ENCODE measurements around the gene POLH. TPM values are rescaled to one million over a fixed set of nuclear protein-coding genes. Genes with fewer than 3 reads are reported as not detected.
"Not testable (repeated sequence)": the region's sequence is repeated elsewhere in the genome, so short reads cannot be mapped to it uniquely, and the experiment has no call there.

Gene POLH
- total RNA-seq, 2 experiments from 2014 or later, result 63.3 to 68.6 TPM

GRCh38 chr6:43575105-43575771 is 747 bp upstream of the POLH start:
- no peak for DNase-seq
- Mint-ChIP-seq H3K4me1 (ENCODE audit: low read depth) (peaks cover 52% of the 10 kb centered on the region), H3K27ac (peak overlapping the region; percentile 87), H3K4me3 (peak overlapping the region; percentile 93), H3K27me3 (ENCODE audit: low read depth) (no peaks in the 10 kb centered on the region), H3K9me3 (no peaks in the 10 kb centered on the region), H3K36me3 (ENCODE audit: low read depth) (peaks cover 44% of the 10 kb centered on the region)
- CTCF ChIA-PET, result interaction anchor here (0.6 to 1.3 kb wide), 3 partner anchors 33 to 681 kb away, joined by 3 to 6 read pairs (median 3); no protein-coding TSS in a partner anchor
- intact Hi-C loops (cut with micrococcal nuclease), result loop anchor here (5.0 to 10.0 kb wide), 2 partner anchors 403 to 800 kb away; partner anchors contain the start of gene SRF

DNA sequence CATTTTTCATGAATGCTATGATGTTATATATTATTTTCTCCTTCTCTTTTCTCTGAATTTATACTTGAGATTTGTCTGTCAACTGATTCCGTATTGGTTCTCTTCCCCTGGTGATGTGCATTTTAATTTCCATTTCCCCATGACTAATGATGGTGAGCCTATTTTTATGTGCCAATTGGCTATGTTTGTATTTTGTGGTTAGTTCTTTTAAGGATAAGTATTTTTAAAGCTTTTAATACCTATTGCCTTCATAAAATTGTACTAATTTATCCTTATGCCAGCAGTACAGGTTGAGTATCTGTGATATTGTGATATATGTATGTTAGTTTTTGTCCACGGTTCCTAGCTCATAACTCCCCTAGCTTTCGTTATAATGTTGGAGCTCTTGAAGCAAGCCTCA is 2.8 kb downstream of the POLH start:
- CTCF ChIA-PET, result no interaction called here
- intact Hi-C loops (cut with micrococcal nuclease), result loop anchor here (5.0 to 10.0 kb wide), 2 partner anchors 406 to 804 kb away; partner anchors contain the start of gene SRF
- DNase-seq, result no peak
- H3K9me3 Mint-ChIP-seq, result no peaks in the 10 kb centered on the region
- H3K36me3 Mint-ChIP-seq (ENCODE audit: low read depth), result peaks cover 29% of the 10 kb centered on the region
- peak overlapping the region; percentile 7 for H3K27ac Mint-ChIP-seq
- peaks cover 31% of the 10 kb centered on the region for H3K4me1 Mint-ChIP-seq (ENCODE audit: low read depth)
- peak overlapping the region; percentile 93 for H3K4me3 Mint-ChIP-seq
- no peaks in the 10 kb centered on the region for H3K27me3 Mint-ChIP-seq (ENCODE audit: low read depth)

DNA sequence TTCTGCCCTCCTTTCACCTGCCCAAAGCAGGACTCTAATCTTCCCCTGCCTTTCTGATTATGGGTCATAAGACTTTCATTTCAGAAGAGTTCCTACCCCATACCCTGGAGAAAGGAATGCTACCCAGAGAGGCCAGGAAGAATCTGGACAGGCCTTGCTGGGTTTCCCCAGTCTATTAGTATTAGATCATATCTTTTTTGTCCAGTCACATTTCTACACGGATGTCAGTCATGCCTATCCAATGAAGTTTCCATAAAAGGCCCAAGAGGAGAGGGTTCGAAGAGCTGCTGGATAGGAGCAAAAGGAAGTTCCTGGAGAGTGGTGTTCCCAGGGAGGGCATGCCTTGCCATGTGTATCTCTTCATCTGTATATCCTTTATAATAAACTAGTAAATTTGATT is 3.2 kb downstream of the POLH start:
- Mint-ChIP-seq H3K27ac (no peak overlapping the region), H3K36me3 (ENCODE audit: low read depth) (peaks cover 33% of the 10 kb centered on the region), H3K4me3 (no peak overlapping the region), H3K27me3 (ENCODE audit: low read depth) (no peaks in the 10 kb centered on the region), H3K4me1 (ENCODE audit: low read depth) (peaks cover 34% of the 10 kb centered on the region), H3K9me3 (no peaks in the 10 kb centered on the region)
- CTCF ChIA-PET, result no interaction called here
- no peak for DNase-seq
- intact Hi-C loops (cut with micrococcal nuclease), result loop anchor here (5.0 to 10.0 kb wide), 2 partner anchors 407 to 804 kb away; partner anchors contain the start of gene SRF

DNA sequence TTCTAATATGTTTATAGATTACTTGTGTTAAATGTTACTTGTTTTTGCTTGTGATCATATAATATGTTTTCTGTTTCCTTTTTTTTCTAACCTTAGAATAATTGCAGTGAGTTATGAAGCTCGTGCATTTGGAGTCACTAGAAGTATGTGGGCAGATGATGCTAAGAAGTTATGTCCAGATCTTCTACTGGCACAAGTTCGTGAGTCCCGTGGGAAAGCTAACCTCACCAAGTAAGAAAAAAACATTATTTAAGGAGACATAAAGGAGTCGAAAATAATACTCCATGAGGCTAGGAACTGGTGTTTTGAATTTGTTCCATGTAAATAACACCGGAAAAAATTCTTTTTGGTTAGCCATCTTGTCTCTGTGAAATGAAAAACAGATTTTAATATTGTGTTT is 6.9 kb downstream of the POLH start:
- intact Hi-C loops (cut with micrococcal nuclease), result no loop called here
- no peak for DNase-seq
- peaks cover 25% of the 10 kb centered on the region for H3K4me1 Mint-ChIP-seq (ENCODE audit: low read depth)
- H3K36me3 Mint-ChIP-seq (ENCODE audit: low read depth), result peaks cover 43% of the 10 kb centered on the region
- no peaks in the 10 kb centered on the region for H3K9me3 Mint-ChIP-seq
- no peaks in the 10 kb centered on the region for H3K27me3 Mint-ChIP-seq (ENCODE audit: low read depth)
- CTCF ChIA-PET, result interaction anchor here (0.5 to 0.8 kb wide), 2 partner anchors 23 to 248 kb away, joined by 3 read pairs; no protein-coding TSS in a partner anchor
- no peak overlapping the region for H3K27ac Mint-ChIP-seq
- H3K4me3 Mint-ChIP-seq, result no peak overlapping the region

DNA sequence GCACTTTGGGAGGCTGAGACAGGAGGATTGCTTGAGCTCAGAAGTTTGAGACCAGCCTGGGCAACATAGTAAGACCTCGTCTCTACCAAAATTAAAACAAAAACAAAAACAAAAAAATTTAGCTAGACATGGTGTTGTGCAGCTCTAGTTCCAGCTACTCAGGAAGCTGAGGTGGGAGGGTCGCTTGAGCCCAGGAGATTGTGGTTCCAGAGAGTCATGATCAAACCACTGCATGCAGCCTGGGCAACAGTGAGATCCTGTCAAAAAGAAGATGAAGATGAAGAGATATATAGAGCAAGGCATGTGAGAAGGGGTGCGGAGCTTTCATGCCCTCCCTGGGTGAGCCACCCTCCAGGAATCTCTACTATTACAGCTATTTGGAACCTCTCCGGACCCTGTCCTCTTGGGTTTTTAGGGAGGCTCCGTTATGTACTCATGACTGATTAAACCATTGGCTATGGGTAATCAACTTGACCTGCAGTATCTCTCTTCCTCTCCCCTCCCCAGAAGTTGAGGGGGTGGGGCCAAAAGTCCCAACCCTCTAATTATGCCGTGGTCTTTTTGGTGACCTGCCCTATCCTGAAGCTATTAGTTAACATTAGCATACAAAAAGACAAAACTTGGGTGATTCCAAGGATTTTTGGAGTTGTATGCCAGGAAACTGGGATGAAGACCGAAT is 9.0 kb downstream of the POLH start:
- CTCF ChIA-PET, result interaction anchor here (0.5 to 1.0 kb wide), 2 partner anchors 78 to 494 kb away, joined by 3 to 4 read pairs; no protein-coding TSS in a partner anchor
- Mint-ChIP-seq H3K9me3 (no peaks in the 10 kb centered on the region), H3K27me3 (ENCODE audit: low read depth) (no peaks in the 10 kb centered on the region), H3K4me3 (no peak overlapping the region), H3K36me3 (ENCODE audit: low read depth) (peaks cover 49% of the 10 kb centered on the region), H3K4me1 (ENCODE audit: low read depth) (peaks cover 14% of the 10 kb centered on the region), H3K27ac (no peak overlapping the region)
- DNase-seq, result no peak
- intact Hi-C loops (cut with micrococcal nuclease), result no loop called here

- intact Hi-C loops (cut with micrococcal nuclease), result no loop called here
- CTCF ChIA-PET, result interaction anchor here (0.7 to 1.2 kb wide), 2 partner anchors 17 to 324 kb away, joined by 3 to 4 read pairs; no protein-coding TSS in a partner anchor
- Mint-ChIP-seq H3K4me1 (ENCODE audit: low read depth) (peaks cover 11% of the 10 kb centered on the region), H3K27ac (peak overlapping the region; percentile 50), H3K9me3 (no peaks in the 10 kb centered on the region), H3K36me3 (ENCODE audit: low read depth) (peaks cover 57% of the 10 kb centered on the region), H3K4me3 (no peak overlapping the region), H3K27me3 (ENCODE audit: low read depth) (no peaks in the 10 kb centered on the region)
- no peak for DNase-seq
Measured at GRCh38 chr6:43588194-43588593, 12.2 kb downstream of the POLH start.

DNA sequence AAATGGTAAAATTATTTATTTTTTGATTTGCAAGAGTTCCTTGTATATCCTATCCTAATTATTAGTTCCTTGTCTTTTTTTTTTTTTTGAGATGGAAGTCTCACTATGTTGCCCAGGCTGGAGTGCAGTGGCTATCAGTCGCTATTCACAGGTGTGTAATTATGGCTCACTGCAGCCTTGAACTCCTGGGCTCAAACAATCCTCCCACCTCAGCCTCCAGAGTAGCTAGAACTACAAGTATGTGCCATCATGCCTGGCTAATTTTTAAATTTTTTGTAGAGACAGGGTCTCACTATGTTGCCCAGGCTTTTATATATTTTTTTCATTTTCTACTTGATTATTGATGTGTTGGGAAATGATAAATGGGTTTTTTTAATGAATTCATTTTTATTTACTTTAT is 13.6 kb downstream of the POLH start:
- intact Hi-C loops (cut with micrococcal nuclease); CTCF ChIA-PET; H3K27ac Mint-ChIP-seq; DNase-seq; H3K4me1 Mint-ChIP-seq (ENCODE audit: low read depth); H3K9me3 Mint-ChIP-seq; H3K27me3 Mint-ChIP-seq (ENCODE audit: low read depth); H3K4me3 Mint-ChIP-seq: not testable (repeated sequence)
- H3K36me3 Mint-ChIP-seq (ENCODE audit: low read depth), result peaks cover 47% of the 10 kb centered on the region

DNA sequence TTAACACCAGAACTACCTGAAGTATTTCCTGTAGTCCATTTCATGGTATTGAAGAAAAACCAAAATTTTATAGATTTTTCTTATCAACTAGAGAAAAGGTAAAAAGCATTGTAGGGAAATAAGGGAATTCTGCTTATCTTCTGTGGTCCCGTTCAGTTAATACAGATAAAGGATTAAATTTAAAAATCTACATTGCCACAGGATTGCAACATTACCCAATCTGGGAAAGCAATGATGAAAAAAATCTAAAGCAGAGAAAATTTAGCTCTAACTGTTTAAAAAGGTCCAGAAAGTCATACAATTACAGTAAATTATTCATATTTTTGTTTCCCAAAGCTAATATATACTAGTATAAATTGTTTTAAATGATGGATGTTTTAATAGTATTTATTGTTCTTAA is 18.0 kb downstream of the POLH start:
- Mint-ChIP-seq H3K4me1 (ENCODE audit: low read depth) (no peaks in the 10 kb centered on the region), H3K36me3 (ENCODE audit: low read depth) (peaks cover 34% of the 10 kb centered on the region), H3K27me3 (ENCODE audit: low read depth) (no peaks in the 10 kb centered on the region), H3K4me3 (no peak overlapping the region), H3K27ac (no peak overlapping the region), H3K9me3 (no peaks in the 10 kb centered on the region)
- no peak for DNase-seq
- intact Hi-C loops (cut with micrococcal nuclease), result no loop called here
- CTCF ChIA-PET, result interaction anchor here (0.5 to 4.4 kb wide), 3 partner anchors 13 to 154 kb away, joined by 3 to 31 read pairs (median 3); no protein-coding TSS in a partner anchor

GRCh38 chr6:43600595-43600994 is 24.6 kb downstream of the POLH start:
- intact Hi-C loops (cut with micrococcal nuclease), result no loop called here
- CTCF ChIA-PET, result interaction anchor here (1.2 to 1.5 kb wide), 2 partner anchors 8 to 13 kb away, joined by 3 to 6 read pairs; no protein-coding TSS in a partner anchor
- Mint-ChIP-seq H3K27me3 (ENCODE audit: low read depth) (no peaks in the 10 kb centered on the region), H3K4me3 (no peak overlapping the region), H3K9me3 (no peaks in the 10 kb centered on the region), H3K36me3 (ENCODE audit: low read depth) (peaks cover 35% of the 10 kb centered on the region), H3K4me1 (ENCODE audit: low read depth) (no peaks in the 10 kb centered on the region), H3K27ac (no peak overlapping the region)
- DNase-seq, result no peak

DNA sequence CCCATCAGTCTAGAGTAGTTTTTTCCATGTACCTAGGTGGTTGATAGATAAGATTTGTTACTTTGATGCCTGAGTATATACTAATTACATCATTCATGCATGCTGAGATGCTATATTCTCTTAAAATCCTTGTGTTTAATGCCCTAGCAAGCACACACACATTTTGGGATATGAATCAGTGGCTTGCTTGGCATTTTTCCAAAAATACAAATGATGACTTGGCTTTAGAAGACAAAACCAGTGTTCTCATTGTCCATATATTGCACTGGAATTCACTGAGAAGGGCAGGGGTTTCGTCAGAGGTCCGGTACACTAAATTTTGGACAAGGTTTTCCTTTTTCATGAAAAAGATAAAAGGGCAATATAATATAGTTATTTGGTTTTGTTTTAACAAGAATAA is 28.2 kb downstream of the POLH start:
- no peak for DNase-seq
- no peak overlapping the region for H3K27ac Mint-ChIP-seq
- intact Hi-C loops (cut with micrococcal nuclease), result no loop called here
- H3K9me3 Mint-ChIP-seq, result no peaks in the 10 kb centered on the region
- H3K4me3 Mint-ChIP-seq, result no peak overlapping the region
- CTCF ChIA-PET, result no interaction called here
- H3K4me1 Mint-ChIP-seq (ENCODE audit: low read depth), result peaks cover 2% of the 10 kb centered on the region
- no peaks in the 10 kb centered on the region for H3K27me3 Mint-ChIP-seq (ENCODE audit: low read depth)
- peaks cover 35% of the 10 kb centered on the region for H3K36me3 Mint-ChIP-seq (ENCODE audit: low read depth)

DNA sequence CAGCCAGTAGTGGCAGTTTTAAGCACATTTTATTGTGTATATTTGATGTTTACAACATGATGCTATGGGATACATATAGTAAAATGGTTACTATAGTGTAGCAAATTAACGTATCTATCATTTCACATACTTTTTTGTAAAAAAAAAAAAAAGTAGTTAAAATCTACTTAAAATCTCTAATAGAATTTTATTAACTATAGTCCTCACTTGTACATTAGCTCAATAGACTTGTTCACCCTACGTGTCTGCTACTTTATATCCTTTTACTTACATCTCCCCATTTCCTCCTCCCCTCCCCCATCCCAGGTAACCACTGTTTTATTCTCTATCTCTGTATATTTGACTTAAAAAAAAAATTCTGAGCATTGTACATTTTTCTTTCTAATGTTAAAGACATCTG is 30.0 kb downstream of the POLH start:
- Mint-ChIP-seq H3K27ac (no peak overlapping the region), H3K27me3 (ENCODE audit: low read depth) (no peaks in the 10 kb centered on the region), H3K9me3 (no peaks in the 10 kb centered on the region), H3K36me3 (ENCODE audit: low read depth) (peaks cover 39% of the 10 kb centered on the region), H3K4me1 (ENCODE audit: low read depth) (peaks cover 2% of the 10 kb centered on the region), H3K4me3 (no peak overlapping the region)
- CTCF ChIA-PET, result interaction anchor here (0.6 to 1.4 kb wide), 7 partner anchors 9 to 598 kb away, joined by 3 to 4 read pairs (median 3); no protein-coding TSS in a partner anchor
- DNase-seq, result no peak
- intact Hi-C loops (cut with micrococcal nuclease), result no loop called here

- H3K4me3 Mint-ChIP-seq, result no peak overlapping the region
- no peak overlapping the region for H3K27ac Mint-ChIP-seq
- peak; percentile 75 for DNase-seq
- intact Hi-C loops (cut with micrococcal nuclease), result loop anchor here (1.0 kb wide), 1 partner anchor 471 kb away; no protein-coding TSS in a partner anchor
- no peaks in the 10 kb centered on the region for H3K27me3 Mint-ChIP-seq (ENCODE audit: low read depth)
- peaks cover 38% of the 10 kb centered on the region for H3K36me3 Mint-ChIP-seq (ENCODE audit: low read depth)
- H3K9me3 Mint-ChIP-seq, result no peaks in the 10 kb centered on the region
- CTCF ChIA-PET, result interaction anchor here (0.6 to 2.2 kb wide), 21 partner anchors 8 to 967 kb away, joined by 3 to 31 read pairs (median 4); partner anchors contain the start of genes GTPBP2, POLH and XPO5
- H3K4me1 Mint-ChIP-seq (ENCODE audit: low read depth), result peaks cover 2% of the 10 kb centered on the region
Measured at GRCh38 chr6:43608310-43608763, 32.4 kb downstream of the POLH start.
